K562 (cell line): ENCODE measurements around the gene SFXN5. TPM values are rescaled to one million over a fixed set of nuclear protein-coding genes. Genes with fewer than 3 reads are reported as not detected.

Experiments
- ARID2 ChIP-seq: fragments of 450-650 bp; IDR thresholded peaks from 2 replicates; pipeline ENCODE4 v1.6.1; 2017; ENCODE audit warnings: antibody characterized with exemption, mild to moderate bottlenecking
- ATF6 ChIP-seq: sonication (generic); formaldehyde crosslinking; IDR thresholded peaks from 2 replicates; pipeline ENCODE4 v1.4.0; 2020; ENCODE audit warnings: mild to moderate bottlenecking, missing genetic modification reagents
- ATF7 ChIP-seq: fragments of 450-650 bp; IDR thresholded peaks from 2 replicates; pipeline ENCODE4 v1.7.1; 2014; ENCODE audit warnings: mild to moderate bottlenecking, moderate library complexity
- CBFB ChIP-seq: sonication (generic); formaldehyde crosslinking; IDR thresholded peaks from 2 replicates; pipeline ENCODE4 v1.4.0; 2020; ENCODE audit warnings: mild to moderate bottlenecking, missing genetic modification reagents
- CTBP1 ChIP-seq: fragments of 450-650 bp; IDR thresholded peaks from 2 replicates; pipeline ENCODE4 v1.6.1; 2016; ENCODE audit warnings: borderline replicate concordance
- ELF4 ChIP-seq: fragments of 450-650 bp; formaldehyde crosslinking; IDR thresholded peaks from 2 replicates; pipeline ENCODE4 v1.4.0; 2022; ENCODE audit warnings: missing genetic modification characterization
- ETV6 ChIP-seq, 3 experiments: fragments of 150-350 bp in 1 of 3; sonication (generic) in 1 of 3; formaldehyde crosslinking in 1 of 3; IDR thresholded peaks; 2 replicates each; pipeline versions ENCODE4 v1.6.1 to v1.8.0; 2014 to 2022; ENCODE audit warnings: borderline replicate concordance in 2 of 3, low read depth in 2 of 3, antibody characterized with exemption in 1 of 3, low read length in 1 of 3, mild to moderate bottlenecking in 1 of 3, missing genetic modification reagents in 1 of 3
- GABPB2 ChIP-seq: fragments of 250-450 bp; sonication (Bioruptor Pico); conservative IDR thresholded peaks from 2 replicates; pipeline ENCODE4 v1.5.1; 2021; ENCODE audit warnings: mild to moderate bottlenecking
- GTF2A2 ChIP-seq: IDR thresholded peaks from 2 replicates; pipeline ENCODE4 v1.6.1; 2016; ENCODE audit warnings: mild to moderate bottlenecking, missing genetic modification characterization, missing compliant biosample characterization
- GTF2E2 ChIP-seq: fragments of 200-800 bp; sonication (Bioruptor generic); IDR thresholded peaks from 2 replicates; pipeline ENCODE4 v1.6.1; 2016; ENCODE audit warnings: missing genetic modification characterization, missing compliant biosample characterization
- HOXB6 ChIP-seq: fragments of 250-450 bp; sonication (Bioruptor Pico); IDR thresholded peaks from 2 replicates; pipeline ENCODE4 v1.5.1; 2022; ENCODE audit warnings: mild to moderate bottlenecking, borderline replicate concordance
- JUN ChIP-seq, 2 experiments: sonication (generic) in 1 of 2; formaldehyde crosslinking in 1 of 2; IDR thresholded peaks; 2 replicates each; pipeline versions ENCODE4 v1.6.1 to v1.8.0; 2012 to 2022; ENCODE audit warnings: borderline replicate concordance in 2 of 2, mild to moderate bottlenecking in 2 of 2, improper control_type of control experiment in 1 of 2, low read depth in 1 of 2, low read length in 1 of 2, missing genetic modification reagents in 1 of 2
- RFX1 ChIP-seq: fragments of 450-650 bp; IDR thresholded peaks from 2 replicates; pipeline ENCODE4 v1.6.1; 2016; ENCODE audit warnings: mild to moderate bottlenecking, moderate library complexity
- RUNX1 ChIP-seq: sonication (generic); IDR thresholded peaks from 2 replicates; pipeline ENCODE4 v1.6.1; 2016; ENCODE audit warnings: antibody characterized with exemption, low read depth
- THRB ChIP-seq: fragments of 450-650 bp; formaldehyde crosslinking; conservative IDR thresholded peaks from 2 replicates; pipeline ENCODE4 v1.4.0; 2022; ENCODE audit warnings: mild to moderate bottlenecking, missing genetic modification characterization
- ZNF140 ChIP-seq: fragments of 250-450 bp; sonication (Bioruptor Pico); IDR thresholded peaks from 2 replicates; pipeline ENCODE4 v1.8.0; 2021; ENCODE audit warnings: moderate library complexity, mild to moderate bottlenecking, inconsistent platforms
- ZNF232 ChIP-seq: sonication (generic); formaldehyde crosslinking; IDR thresholded peaks from 2 replicates; pipeline ENCODE4 v1.8.0; 2022; ENCODE audit warnings: mild to moderate bottlenecking, missing genetic modification reagents
- ZNF639 ChIP-seq, 2 experiments: fragments of 200-800 bp in 1 of 2; sonication (Bioruptor generic) in 1 of 2; sonication (generic) in 1 of 2; formaldehyde crosslinking in 1 of 2; IDR thresholded peaks in 1 of 2; conservative IDR thresholded peaks in 1 of 2; 2 replicates each; pipeline versions ENCODE4 v1.5.0 to v1.6.1; 2016 to 2020; ENCODE audit warnings: missing compliant biosample characterization in 1 of 2, missing genetic modification characterization in 1 of 2, missing genetic modification reagents in 1 of 2
- ZNF696 ChIP-seq: fragments of 250-450 bp; sonication (Bioruptor Pico); conservative IDR thresholded peaks from 2 replicates; pipeline ENCODE4 v1.4.0; 2020; ENCODE audit warnings: mild to moderate bottlenecking, moderate library complexity
- ZNF740 ChIP-seq, 3 experiments: fragments of 200-800 bp in 1 of 3; sonication (Bioruptor generic) in 1 of 3; sonication (generic) in 1 of 3; formaldehyde crosslinking in 1 of 3; IDR thresholded peaks; 2 replicates each; pipeline versions ENCODE4 v1.6.1 to v1.8.0; 2016 to 2022; ENCODE audit warnings: mild to moderate bottlenecking in 2 of 3, missing compliant biosample characterization in 2 of 3, missing genetic modification characterization in 2 of 3, missing genetic modification reagents in 1 of 3
- ZNF77 ChIP-seq: fragments of 250-450 bp; sonication (Bioruptor Pico); IDR thresholded peaks from 2 replicates; pipeline ENCODE4 v1.5.0; 2020
- polyA plus RNA-seq, 8 experiments: library from polyadenylated mRNA; depleted of rRNA in 4 of 8; stranded (reverse) in 5 of 8; unstranded in 3 of 8; fragments of >200 nt; fragmentation: Nextera tagmentation in 2 of 8; fragmentation: Illumina TruSeq in 1 of 8; extraction: Ambion mirVana in 2 of 8; extraction: Trizol in 1 of 8; gene quantifications; 2 replicates each; pipeline versions ENCODE4 v1.2.1 to v1.2.3, GENCODE V29; 2011 to 2014; ENCODE audit warnings: inconsistent platforms in 1 of 8, missing spikeins in 1 of 8
- total RNA-seq, 7 experiments: library from RNA; depleted of rRNA in 6 of 7; stranded (reverse); fragments of >200 nt in 6 of 7; fragmentation: Illumina TruSeq in 2 of 7; extraction: Trizol in 2 of 7; gene quantifications; 2 replicates each; pipeline versions ENCODE4 v1.2.1 to v1.2.3, GENCODE V29; 2011 to 2021; ENCODE audit warnings: low replicate concordance in 1 of 7

SFXN5 gene
- total and polyA plus RNA-seq, 9 of the 15 experiments (the other 6 are each of a cell fraction or from before 2014, with no cell fraction given), result 8.3 to 22.6 (median 16.0) TPM

GRCh38 chr2:73112026-73112912, 40.8 kb upstream of the SFXN5 start (continued):
- no peak for TF ChIP-seq ATF7
- TF ChIP-seq RUNX1, result no peak
- TF ChIP-seq ETV6 (IDR thresholded peaks at IDR 0.05; ENCODE audit: borderline replicate concordance in 1 of 2, low read depth in 2 of 2, low read length in 1 of 2), result no peak
- TF ChIP-seq ETV6 (CRISPR knock-in tag; IDR thresholded peaks at IDR 0.05; ENCODE audit: borderline replicate concordance), result no peak
- no peak for TF ChIP-seq THRB
- TF ChIP-seq RFX1, result no peak
- TF ChIP-seq ZNF639 (CRISPR knock-in tag; conservative IDR thresholded peaks at IDR 0.05 in 1 of 2, IDR thresholded peaks at IDR 0.05 in 1 of 2), result no peak; a peak in 1 of 4 replicates
- no peak for TF ChIP-seq CTBP1
- TF ChIP-seq ZNF232 (CRISPR knock-in tag), result no peak
- no peak for TF ChIP-seq ARID2
- no peak for TF ChIP-seq ZNF740 (CRISPR knock-in tag; IDR thresholded peaks at IDR 0.05)
- TF ChIP-seq ZNF740 (tag; IDR thresholded peaks at IDR 0.05), result no peak
- no peak for TF ChIP-seq ZNF696
- TF ChIP-seq ZNF77 (CRISPR knock-in tag), result no peak
- no peak for TF ChIP-seq GTF2E2
- TF ChIP-seq HOXB6 (CRISPR knock-in tag), result no peak
- no peak for TF ChIP-seq GABPB2 (CRISPR knock-in tag)
- no peak for TF ChIP-seq GTF2A2 (tag)
- 0 out of 2 replicates have a peak, but pooled peaks have one; percentile 43 for TF ChIP-seq CBFB
- TF ChIP-seq JUN (IDR thresholded peaks at IDR 0.05; ENCODE audit: borderline replicate concordance, low read depth, low read length), result no peak
- TF ChIP-seq JUN (CRISPR knock-in tag; IDR thresholded peaks at IDR 0.05; ENCODE audit: borderline replicate concordance), result no peak
- no peak for TF ChIP-seq ELF4
- TF ChIP-seq ATF6 (CRISPR knock-in tag), result 0 out of 2 replicates have a peak, but pooled peaks have one; percentile 81
- no peak for TF ChIP-seq ZNF140 (CRISPR knock-in tag)
